Fibroblast of gingiva (primary cell): ENCODE results near the gene TFIP11.

Experiments used
- DNase-seq: peaks from one replicate; pipeline ENCODE4 v3.0.0-alpha.2; 2011; ENCODE audit warnings: low read depth

The TFIP11 gene

GRCh38 chr22:26447584-26448329, 64.5 kb downstream of the TFIP11 start:
- DNase-seq: no peak

- no peak for DNase-seq
Measured at GRCh38 chr22:26446808-26447515, 65.3 kb downstream of the TFIP11 start.

GRCh38 chr22:26445577-26446275, 66.5 kb downstream of the TFIP11 start:
- no peak for DNase-seq

- no peak for DNase-seq
Measured at GRCh38 chr22:26444777-26445176, 67.5 kb downstream of the TFIP11 start.

- DNase-seq: no peak
Measured at GRCh38 chr22:26443901-26444690, 68.2 kb downstream of the TFIP11 start.

- no peak for DNase-seq
Measured at GRCh38 chr22:26442086-26442756, 70.1 kb downstream of the TFIP11 start.
